ENCODE results near the gene SULT2B1. TPM values are rescaled to one million over a fixed set of nuclear protein-coding genes. Genes with fewer than 3 reads are reported as not detected.

The SULT2B1 gene
- total RNA-seq, 1 donor from 2014 or later, result 0.48 TPM

- DNase-seq (ENCODE audit: low spot score), result no peak
These were observed 94.8 kb downstream of the SULT2B1 start for GRCh38 chr19:48646722-48647216.

GRCh38 chr19:48648134-48648533, 96.2 kb downstream of the SULT2B1 start:
- DNase-seq (ENCODE audit: low spot score), result no peak

Other genes starting within 250 kb of the SULT2B1 start
- gene EMP3, start 226.6 kb upstream of the SULT2B1 start, total RNA-seq, result 91.4 TPM
- 5.8 TPM for gene TMEM143, start 188.2 kb upstream of the SULT2B1 start, total RNA-seq
- gene SYNGR4, start 187.8 kb upstream of the SULT2B1 start, total RNA-seq, result not detected
- gene KDELR1, start 160.6 kb upstream of the SULT2B1 start, total RNA-seq, result 113 TPM
- 0.48 TPM for gene GRIN2D, start 158.5 kb upstream of the SULT2B1 start, total RNA-seq
- 39.0 TPM for gene GRWD1, start 106.2 kb upstream of the SULT2B1 start, total RNA-seq
- 1.0 TPM for gene KCNJ14, start 96.6 kb upstream of the SULT2B1 start, total RNA-seq
- 34.9 TPM for gene CYTH2, start 82.8 kb upstream of the SULT2B1 start, total RNA-seq
- 0.45 TPM for gene LMTK3, start 40.3 kb upstream of the SULT2B1 start, total RNA-seq
- gene SPACA4, start 54.6 kb downstream of the SULT2B1 start, total RNA-seq, result not detected
- 0.71 TPM for gene FAM83E, start 62.9 kb downstream of the SULT2B1 start, total RNA-seq
- gene RPL18, start 67.0 kb downstream of the SULT2B1 start, total RNA-seq, result 876 TPM
- gene SPHK2, start 67.3 kb downstream of the SULT2B1 start, total RNA-seq, result 14.0 TPM
- 1.4 TPM for gene DBP, start 85.2 kb downstream of the SULT2B1 start, total RNA-seq
- gene CA11, start 94.0 kb downstream of the SULT2B1 start, total RNA-seq, result 3.3 TPM
- gene NTN5, start 120.8 kb downstream of the SULT2B1 start, total RNA-seq, result 0.51 TPM
- gene FUT2, start 143.8 kb downstream of the SULT2B1 start, total RNA-seq, result 0.19 TPM
- gene MAMSTR, start 167.6 kb downstream of the SULT2B1 start, total RNA-seq, result 0.58 TPM
- 34.5 TPM for gene RASIP1, start 188.4 kb downstream of the SULT2B1 start, total RNA-seq
- 2.0 TPM for gene IZUMO1, start 194.7 kb downstream of the SULT2B1 start, total RNA-seq
- gene FUT1, start 200.5 kb downstream of the SULT2B1 start, total RNA-seq, result 5.7 TPM
- not detected for gene FGF21, start 203.4 kb downstream of the SULT2B1 start, total RNA-seq